NT2/D1 (cell line): ENCODE results near the gene ZNF232.

ENCODE experiments used
- DNase-seq: peaks from one replicate; pipeline ENCODE4 v3.0.0-alpha.2; 2011; ENCODE audit warnings: low read depth, low spot score
- H3K27me3 ChIP-seq: 2 replicates; pipeline ENCODE4 v1.6.0; 2011; ENCODE audit warnings: mild to moderate bottlenecking; ENCODE audit not compliant: insufficient read length, insufficient read depth
- H3K36me3 ChIP-seq: 2 replicates; pipeline ENCODE4 v1.6.1; 2011; ENCODE audit warnings: mild to moderate bottlenecking, low read length, mixed read lengths; ENCODE audit not compliant: insufficient read depth, insufficient read length
- H3K4me1 ChIP-seq: 2 replicates; pipeline ENCODE4 v1.5.1; 2011; ENCODE audit not compliant: insufficient read depth, insufficient read length
- H3K4me3 ChIP-seq: 2 replicates; pipeline ENCODE4 v1.5.1; 2011; ENCODE audit warnings: low read depth; ENCODE audit not compliant: insufficient read length
- H3K9ac ChIP-seq: 2 replicates; pipeline ENCODE4 v1.6.0; 2011; ENCODE audit warnings: low read depth; ENCODE audit not compliant: insufficient read length
- H3K9me3 ChIP-seq: 2 replicates; pipeline ENCODE4 v1.5.1; 2011; ENCODE audit warnings: mild to moderate bottlenecking, low read length; ENCODE audit not compliant: insufficient read depth
- SUZ12 ChIP-seq: IDR thresholded peaks from 2 replicates; pipeline ENCODE4 v1.6.1; 2011; ENCODE audit not compliant: insufficient read length, insufficient read depth; ENCODE audit errors: extremely low read depth
- YY1 ChIP-seq: IDR thresholded peaks from 2 replicates; pipeline ENCODE4 v1.6.1; 2011; ENCODE audit not compliant: insufficient read length, insufficient read depth
- ZNF274 ChIP-seq: IDR thresholded peaks from 2 replicates; pipeline ENCODE4 v1.6.1; 2011; ENCODE audit warnings: mild to moderate bottlenecking, low read depth, low read length

Gene ZNF232

GRCh38 chr17:5068236-5068635, 43.4 kb downstream of the ZNF232 start:
- Histone ChIP-seq H3K27me3 (no peaks in the 10 kb centered on the region), H3K9ac (no peak overlapping the region), H3K4me1 (no peaks in the 10 kb centered on the region), H3K36me3 (no peaks in the 10 kb centered on the region), H3K9me3 (peaks cover 1% of the 10 kb centered on the region; the same call in 1 of the 2 replicates), H3K4me3 (no peak overlapping the region)
- no peak for DNase-seq
- no peak for TF ChIP-seq SUZ12
- TF ChIP-seq ZNF274: no peak
- TF ChIP-seq YY1: no peak

GRCh38 chr17:5065227-5065744, 46.4 kb downstream of the ZNF232 start:
- no peaks in the 10 kb centered on the region for H3K4me1 ChIP-seq
- no peaks in the 10 kb centered on the region for H3K9me3 ChIP-seq
- H3K36me3 ChIP-seq: no peaks in the 10 kb centered on the region
- no peak overlapping the region for H3K9ac ChIP-seq
- H3K4me3 ChIP-seq: no peak overlapping the region
- TF ChIP-seq SUZ12 (no peak), ZNF274 (no peak), YY1 (no peak)
- DNase-seq: no peak
- H3K27me3 ChIP-seq: no peaks in the 10 kb centered on the region
